ENCODE data around the gene EPM2AIP1. TPM values are rescaled to one million over a fixed set of nuclear protein-coding genes. Genes with fewer than 3 reads are reported as not detected.

The EPM2AIP1 gene
- total and polyA plus RNA-seq, 2 donors: 11.3 to 22.6 TPM

Other genes with a start within 250 kb of the EPM2AIP1 start
- 0.38 TPM for gene DCLK3, start 228.6 kb downstream of the EPM2AIP1 start, total RNA-seq
- 0.41 TPM for gene DCLK3, start 228.6 kb downstream of the EPM2AIP1 start, polyA plus RNA-seq
- 19.0 TPM for gene TRANK1, start 48.1 kb downstream of the EPM2AIP1 start, total RNA-seq
- 6.8 TPM for gene TRANK1, start 48.1 kb downstream of the EPM2AIP1 start, polyA plus RNA-seq
- 59.2 TPM for gene MLH1, start 387 bp upstream of the EPM2AIP1 start, total RNA-seq
- gene MLH1, start 387 bp upstream of the EPM2AIP1 start, polyA plus RNA-seq: 21.9 TPM
- gene LRRFIP2, start 181.5 kb upstream of the EPM2AIP1 start, total RNA-seq: 23.5 TPM
- gene LRRFIP2, start 181.5 kb upstream of the EPM2AIP1 start, polyA plus RNA-seq: 33.6 TPM

Data from thymus (tissue), 2 donors.